Hindlimb muscle (tissue), 1 donor: ENCODE data around the gene CHD3. TPM values are rescaled to one million over a fixed set of nuclear protein-coding genes. Genes with fewer than 3 reads are reported as not detected.

Source experiments
- DNase-seq: peaks from one replicate; pipeline ENCODE4 v3.0.0-alpha.2; 2013
- polyA plus RNA-seq: library from polyadenylated mRNA; unstranded; fragments of 120-200 nt; gene quantifications from one replicate; pipeline ENCODE4 v1.2.1, GENCODE V29; 2013; ENCODE audit not compliant: insufficient read length

Gene CHD3
- polyA plus RNA-seq, result 60.9 TPM

GRCh38 chr17:7888184-7888920, at the start of gene CHD3:
Gene CHD3, plus strand, starts transcription at chr17:7888789. Its CDS starts 212 bp downstream, at chr17:7889001.
- DNase-seq, result peak; percentile 53

GRCh38 chr17:7839190-7839875, 49.3 kb upstream of the CHD3 start:
- no peak for DNase-seq

- no peak for DNase-seq
These were observed 48.7 kb upstream of the CHD3 start for GRCh38 chr17:7839876-7840261.

- no peak for DNase-seq
These were observed 48.1 kb upstream of the CHD3 start for GRCh38 chr17:7840441-7840840.

- no peak for DNase-seq
These were observed 47.7 kb upstream of the CHD3 start for GRCh38 chr17:7840875-7841274.

- peak; percentile 90 for DNase-seq
These were observed 47.1 kb upstream of the CHD3 start for GRCh38 chr17:7841396-7841914.

GRCh38 chr17:7841915-7842379, 46.6 kb upstream of the CHD3 start:
- peak; percentile 92 for DNase-seq

GRCh38 chr17:7842380-7843256, 46.0 kb upstream of the CHD3 start:
- peak; percentile 71 for DNase-seq

- DNase-seq, result no peak
These were observed 45.4 kb upstream of the CHD3 start for GRCh38 chr17:7843257-7843535.

GRCh38 chr17:7843536-7844291, 44.9 kb upstream of the CHD3 start:
- DNase-seq, result peak; percentile 84

- peak; percentile 92 for DNase-seq
These were observed 44.1 kb upstream of the CHD3 start for GRCh38 chr17:7844292-7845154.

GRCh38 chr17:7845359-7846062, 43.1 kb upstream of the CHD3 start:
- no peak for DNase-seq

GRCh38 chr17:7846063-7846735, 42.4 kb upstream of the CHD3 start:
- DNase-seq, result no peak

GRCh38 chr17:7846765-7847661, 41.6 kb upstream of the CHD3 start:
- DNase-seq, result no peak

- no peak for DNase-seq
These were observed 40.4 kb upstream of the CHD3 start for GRCh38 chr17:7848131-7848579.

- DNase-seq, result no peak
These were observed 39.9 kb upstream of the CHD3 start for GRCh38 chr17:7848739-7849129.

GRCh38 chr17:7849130-7849750, 39.3 kb upstream of the CHD3 start:
- no peak for DNase-seq
